Effector memory CD8-positive, alpha-beta T cell (primary cell): Measurements from ENCODE around the gene STK26.
"Not testable (repeated sequence)": the region's sequence is repeated elsewhere in the genome, so short reads cannot be mapped to it uniquely, and the experiment has no call there.

Experiments used
- ATAC-seq: fragments of 150-1000 bp; cut with Tn5 transposase; replicated peaks from 2 replicates; pipeline ENCODE4 v1.10.0; 2021; ENCODE audit warnings: mild to moderate bottlenecking, moderate library complexity
- DNase-seq, 3 experiments: peaks; one replicate each; pipeline ENCODE4 v3.0.0; 2021
- H3K27ac Mint-ChIP-seq, 2 donors: one replicate each; pipeline ENCODE4 v1.8.0; 2022; ENCODE audit warnings: mild to moderate bottlenecking in 2 of 2, mixed read lengths in 2 of 2, moderate library complexity in 2 of 2
- H3K27me3 Mint-ChIP-seq, 2 donors: one replicate each; pipeline ENCODE4 v1.8.0; 2022; ENCODE audit warnings: mixed read lengths in 2 of 2
- H3K36me3 Mint-ChIP-seq: one replicate; pipeline ENCODE4 v1.8.0; 2022; ENCODE audit warnings: mild to moderate bottlenecking, moderate library complexity, mixed read lengths; ENCODE audit not compliant: insufficient read depth
- H3K4me1 Mint-ChIP-seq, 2 donors: one replicate each; pipeline ENCODE4 v1.8.0; 2022; ENCODE audit warnings: low read depth in 2 of 2, mixed read lengths in 2 of 2
- H3K4me3 Mint-ChIP-seq, 2 donors: one replicate each; pipeline ENCODE4 v1.8.0; 2022; ENCODE audit warnings: mild to moderate bottlenecking in 2 of 2, mixed read lengths in 2 of 2, moderate library complexity in 2 of 2
- H3K9me3 Mint-ChIP-seq, 2 donors: one replicate each; pipeline ENCODE4 v1.8.0; 2022; ENCODE audit warnings: mixed read lengths in 2 of 2

The STK26 gene

DNA sequence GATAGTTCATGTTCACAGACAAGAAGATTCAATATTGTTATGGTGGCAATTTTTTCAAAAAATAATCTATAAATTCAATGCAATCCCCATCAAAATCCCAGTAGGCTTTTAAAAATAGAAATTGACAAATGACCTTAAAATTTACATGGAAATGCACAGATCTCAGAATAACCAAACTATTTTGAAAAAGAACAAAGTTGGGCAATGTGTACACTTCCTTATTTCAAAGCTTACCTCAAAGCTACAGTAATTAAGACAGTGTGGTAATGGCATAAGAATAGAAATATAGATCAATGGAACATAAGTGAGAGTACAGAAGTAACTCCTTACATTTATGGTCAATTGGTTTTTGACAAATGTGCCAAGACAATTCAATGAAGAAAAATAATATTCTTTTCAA, 65.8 kb downstream of the STK26 start:
- ATAC-seq (no peak), DNase-seq (no peak)
- no peaks in the 10 kb centered on the region for H3K36me3 Mint-ChIP-seq
- peaks cover 0 to 6% of the 10 kb centered on the region in 2 donors for H3K27me3 Mint-ChIP-seq
- H3K27ac Mint-ChIP-seq, result no peak overlapping the region
- H3K4me1 Mint-ChIP-seq, result peaks cover 0 to 3% of the 10 kb centered on the region in 2 donors
- H3K4me3 Mint-ChIP-seq, result no peak overlapping the region
- H3K9me3 Mint-ChIP-seq, result no peaks in the 10 kb centered on the region

DNA sequence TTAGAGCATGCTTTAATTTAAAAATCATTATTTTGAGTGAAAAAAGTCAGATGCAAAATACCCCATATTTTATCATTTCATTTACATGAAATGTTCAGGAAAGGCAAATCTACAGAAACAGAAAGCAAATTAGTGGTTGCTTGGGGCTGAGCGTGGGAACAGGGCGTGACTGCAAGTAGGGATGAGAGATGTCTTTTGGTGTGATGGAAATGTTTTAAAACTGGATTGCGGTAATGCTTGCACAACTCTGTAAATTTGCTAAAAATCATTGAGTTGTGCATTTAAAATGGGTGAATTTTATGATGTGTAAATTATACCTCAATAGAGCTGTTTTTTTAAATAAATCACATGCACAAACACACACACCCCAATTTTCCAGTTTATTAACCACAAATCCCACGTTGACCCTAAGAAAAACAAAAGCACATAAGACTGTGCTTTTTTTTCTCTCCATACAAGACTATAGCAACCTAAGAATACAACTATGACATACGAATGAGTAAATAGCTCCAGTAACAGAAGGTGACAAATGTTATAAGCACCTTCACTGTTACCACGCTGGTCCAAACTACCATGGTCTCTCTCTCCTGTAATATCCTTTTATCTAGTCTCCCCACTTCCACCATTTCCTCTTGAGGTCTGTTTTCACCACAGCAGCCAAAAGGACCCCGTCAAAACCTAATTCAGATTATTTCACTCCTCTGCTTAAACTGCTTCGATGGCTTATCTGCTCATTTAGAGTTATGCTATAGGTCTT, 67.5 kb downstream of the STK26 start:
- Mint-ChIP-seq H3K36me3 (no peaks in the 10 kb centered on the region), H3K27me3 (no peaks in the 10 kb centered on the region), H3K9me3 (no peaks in the 10 kb centered on the region), H3K4me1 (peaks cover 0 to 3% of the 10 kb centered on the region in 2 donors), H3K4me3 (no peak overlapping the region), H3K27ac (no peak overlapping the region)
- ATAC-seq (peak; percentile 41), DNase-seq (no peak)

DNA sequence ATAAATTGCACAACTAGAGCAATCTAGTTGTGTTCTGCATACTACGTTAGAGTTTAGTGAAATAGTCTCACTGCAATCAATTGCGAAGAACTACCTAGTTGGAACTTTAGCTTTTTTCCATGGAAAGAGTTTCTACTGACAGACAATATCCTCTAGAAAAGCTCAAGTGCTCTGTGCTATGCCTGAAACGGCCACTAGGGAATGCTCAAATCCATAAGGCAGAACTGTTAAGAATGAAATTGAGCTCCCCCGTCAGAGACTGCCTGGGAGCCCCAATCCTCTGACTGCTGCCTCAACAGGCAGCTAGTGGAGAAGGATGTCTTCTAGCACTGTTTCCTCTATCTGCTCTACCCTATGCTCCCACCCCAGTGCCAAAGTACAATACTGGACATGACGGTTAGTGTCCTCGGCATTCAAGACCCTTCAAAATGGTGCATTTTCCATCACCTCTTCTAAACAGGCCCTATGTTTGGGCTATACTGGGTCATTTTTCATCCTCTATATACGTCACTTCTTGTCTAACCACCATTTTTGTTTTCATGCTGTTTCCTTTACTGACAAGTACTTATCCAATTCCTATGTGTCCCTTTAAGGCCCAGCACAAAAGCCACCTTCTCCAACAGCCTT, 69.5 kb downstream of the STK26 start:
- Mint-ChIP-seq H3K36me3 (no peaks in the 10 kb centered on the region), H3K27me3 (no peaks in the 10 kb centered on the region), H3K9me3 (no peaks in the 10 kb centered on the region), H3K4me3 (no peak overlapping the region), H3K27ac (no peak overlapping the region), H3K4me1 (peaks cover 0 to 3% of the 10 kb centered on the region in 2 donors)
- DNase-seq, result peak; percentile 34 to 46 (median 35)
- ATAC-seq, result peak; percentile 80

DNA sequence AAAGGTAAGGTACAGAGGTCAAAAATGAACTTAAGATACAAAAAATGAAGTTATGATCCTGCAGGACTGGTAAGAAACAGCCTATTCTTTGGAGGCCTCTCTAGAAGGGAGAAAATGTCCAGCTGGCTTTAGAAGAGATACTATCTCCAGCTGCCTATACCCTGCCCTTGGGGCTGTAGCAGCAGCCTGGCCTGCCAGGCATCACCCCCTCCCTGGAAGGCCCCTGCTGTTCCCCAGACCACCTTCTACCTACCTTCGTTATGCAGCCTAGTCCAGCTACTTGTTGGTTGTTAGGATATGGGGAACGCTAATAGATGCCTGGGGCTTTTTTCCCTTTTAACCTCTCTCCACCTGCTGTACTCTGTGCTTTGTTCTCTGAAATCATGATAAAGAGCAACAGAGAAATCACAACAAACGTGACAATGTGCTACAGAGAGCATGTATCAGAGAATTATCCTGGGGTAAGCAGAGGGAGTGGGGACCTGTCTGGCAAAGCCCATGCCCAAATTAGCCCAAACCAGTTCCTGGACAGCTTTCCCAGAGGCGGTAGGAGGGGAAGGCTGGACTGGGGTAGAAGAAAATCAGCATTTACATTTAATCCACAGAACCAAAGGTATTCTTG, 70.2 kb downstream of the STK26 start:
- H3K9me3 Mint-ChIP-seq, result no peaks in the 10 kb centered on the region
- H3K27me3 Mint-ChIP-seq, result no peaks in the 10 kb centered on the region
- ATAC-seq, result no peak
- peaks cover 0 to 3% of the 10 kb centered on the region in 2 donors for H3K4me1 Mint-ChIP-seq
- no peaks in the 10 kb centered on the region for H3K36me3 Mint-ChIP-seq
- H3K4me3 Mint-ChIP-seq, result no peak overlapping the region
- DNase-seq, result no peak
- H3K27ac Mint-ChIP-seq, result no peak overlapping the region

DNA sequence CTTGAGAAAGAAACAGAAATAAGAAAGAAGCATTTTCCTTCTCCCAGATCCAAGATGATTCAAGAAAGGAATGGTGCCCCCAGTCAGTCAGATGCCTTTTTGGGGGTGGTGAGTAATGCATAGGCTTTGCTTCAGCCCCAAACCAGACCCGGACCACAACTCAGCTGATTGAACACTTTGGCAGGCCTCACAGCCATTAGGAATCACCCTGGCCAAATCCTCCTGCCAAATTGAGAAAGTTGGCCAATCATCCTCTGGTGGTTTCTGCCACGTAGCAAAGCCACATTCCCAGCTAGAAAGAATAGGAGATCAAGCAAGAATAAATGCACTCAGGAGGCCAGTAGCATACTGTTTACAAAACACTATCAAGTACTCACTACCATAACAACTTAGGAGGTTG, 71.1 kb downstream of the STK26 start:
- no peaks in the 10 kb centered on the region for H3K36me3 Mint-ChIP-seq
- H3K4me3 Mint-ChIP-seq, result no peak overlapping the region
- H3K4me1 Mint-ChIP-seq, result peaks cover 0 to 3% of the 10 kb centered on the region in 2 donors
- no peaks in the 10 kb centered on the region for H3K9me3 Mint-ChIP-seq
- ATAC-seq (no peak), DNase-seq (no peak)
- no peaks in the 10 kb centered on the region for H3K27me3 Mint-ChIP-seq
- H3K27ac Mint-ChIP-seq, result no peak overlapping the region

- not testable (repeated sequence) for H3K4me3 Mint-ChIP-seq, H3K27ac Mint-ChIP-seq, H3K27me3 Mint-ChIP-seq, DNase-seq, ATAC-seq, H3K4me1 Mint-ChIP-seq, H3K36me3 Mint-ChIP-seq, H3K9me3 Mint-ChIP-seq
Measured at GRCh38 chrX:132098704-132099103, 75.6 kb downstream of the STK26 start.

- H3K27ac Mint-ChIP-seq, result no peak overlapping the region
- ATAC-seq, result no peak
- no peaks in the 10 kb centered on the region for H3K36me3 Mint-ChIP-seq
- no peak overlapping the region for H3K4me3 Mint-ChIP-seq
- H3K4me1 Mint-ChIP-seq, result no peaks in the 10 kb centered on the region
- DNase-seq, result no peak
- H3K27me3 Mint-ChIP-seq, result no peaks in the 10 kb centered on the region
- no peaks in the 10 kb centered on the region for H3K9me3 Mint-ChIP-seq
Measured at GRCh38 chrX:132101206-132101605, 78.1 kb downstream of the STK26 start.

GRCh38 chrX:132101799-132102198, 78.7 kb downstream of the STK26 start:
- Mint-ChIP-seq H3K27ac (no peak overlapping the region), H3K4me1 (no peaks in the 10 kb centered on the region), H3K36me3 (no peaks in the 10 kb centered on the region), H3K4me3 (no peak overlapping the region), H3K9me3 (no peaks in the 10 kb centered on the region), H3K27me3 (no peaks in the 10 kb centered on the region)
- DNase-seq (no peak), ATAC-seq (no peak)

- Mint-ChIP-seq H3K27me3 (no peaks in the 10 kb centered on the region), H3K36me3 (no peaks in the 10 kb centered on the region)
- ATAC-seq, result no peak
Measured at GRCh38 chrX:132107291-132107690, 84.2 kb downstream of the STK26 start.

DNA sequence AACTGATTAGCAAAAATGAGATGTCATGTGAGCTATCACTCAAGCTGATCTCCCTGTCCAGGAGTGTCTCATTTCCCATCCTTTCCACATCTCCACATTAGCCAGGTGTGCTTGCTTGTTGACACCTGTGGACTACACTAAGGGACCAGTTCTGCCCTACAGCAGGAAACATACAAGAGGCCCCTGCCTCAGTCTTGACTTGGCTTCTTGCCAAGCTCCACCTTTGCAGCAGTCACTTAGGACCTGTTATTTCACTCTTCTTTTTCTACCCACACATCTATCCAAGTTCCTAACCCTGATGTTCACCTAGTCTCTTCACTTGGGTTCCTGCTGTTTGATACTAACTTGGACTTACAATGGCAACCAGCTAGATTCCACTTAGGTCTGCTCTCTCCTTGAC, 91.5 kb downstream of the STK26 start:
- H3K36me3 Mint-ChIP-seq, result no peaks in the 10 kb centered on the region
- DNase-seq, result no peak
- no peak overlapping the region for H3K27ac Mint-ChIP-seq
- no peak for ATAC-seq
- no peak overlapping the region for H3K4me3 Mint-ChIP-seq
- H3K9me3 Mint-ChIP-seq, result no peaks in the 10 kb centered on the region
- no peaks in the 10 kb centered on the region for H3K27me3 Mint-ChIP-seq
- no peaks in the 10 kb centered on the region for H3K4me1 Mint-ChIP-seq

More at GRCh38 chrX:132107291-132107690, 84.2 kb downstream of the STK26 start:
- Mint-ChIP-seq H3K9me3 (no peaks in the 10 kb centered on the region), H3K4me1 (no peaks in the 10 kb centered on the region), H3K4me3 (no peak overlapping the region), H3K27ac (no peak overlapping the region)
- no peak for DNase-seq

DNA sequence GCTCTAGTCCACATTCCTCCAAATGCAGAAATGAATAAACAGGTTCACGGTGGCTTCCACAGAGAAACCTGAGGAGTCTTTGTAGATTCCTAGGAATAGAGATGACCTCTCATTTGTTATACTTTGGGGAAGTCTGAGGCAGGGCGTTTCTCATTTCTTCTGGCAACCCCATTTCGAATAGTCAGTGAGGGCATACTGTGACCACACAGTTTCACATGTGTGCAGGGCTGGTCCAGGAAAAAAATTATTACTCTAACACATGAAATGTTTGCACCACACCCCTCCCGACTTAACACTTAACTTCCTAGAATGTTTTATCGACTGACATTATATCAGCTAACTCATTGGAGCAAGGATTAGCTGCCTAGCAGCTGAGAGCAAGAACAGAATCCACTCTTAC, 92.7 kb downstream of the STK26 start:
- no peaks in the 10 kb centered on the region for H3K27me3 Mint-ChIP-seq
- ATAC-seq (no peak), DNase-seq (no peak)
- H3K4me3 Mint-ChIP-seq, result no peak overlapping the region
- H3K36me3 Mint-ChIP-seq, result no peaks in the 10 kb centered on the region
- H3K27ac Mint-ChIP-seq, result no peak overlapping the region
- no peaks in the 10 kb centered on the region for H3K9me3 Mint-ChIP-seq
- H3K4me1 Mint-ChIP-seq, result no peaks in the 10 kb centered on the region

GRCh38 chrX:132118358-132118757, 95.3 kb downstream of the STK26 start:
- ATAC-seq (no peak), DNase-seq (no peak)
- H3K36me3 Mint-ChIP-seq, result no peaks in the 10 kb centered on the region
- no peaks in the 10 kb centered on the region for H3K9me3 Mint-ChIP-seq
- H3K4me3 Mint-ChIP-seq, result no peak overlapping the region
- no peaks in the 10 kb centered on the region for H3K4me1 Mint-ChIP-seq
- no peak overlapping the region for H3K27ac Mint-ChIP-seq
- no peaks in the 10 kb centered on the region for H3K27me3 Mint-ChIP-seq

DNA sequence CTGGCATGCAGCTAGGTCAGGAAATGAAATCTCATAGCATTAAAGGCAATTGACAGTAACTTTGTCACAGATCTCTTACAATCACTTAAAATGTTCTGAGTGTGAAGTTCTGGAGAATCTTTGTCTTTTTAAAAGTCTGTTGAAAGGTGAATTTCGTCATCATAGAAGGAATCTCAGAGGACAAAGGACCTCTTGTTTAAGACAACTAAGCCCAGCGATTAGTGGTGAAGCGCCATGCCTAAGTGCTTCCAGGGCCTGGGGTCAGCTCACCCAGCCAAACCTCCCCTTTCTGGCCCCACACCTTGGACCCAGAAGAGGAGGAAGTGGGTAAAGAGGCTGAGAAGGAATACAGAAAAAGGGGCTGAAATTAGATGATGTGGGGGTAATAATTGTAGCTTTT, 96.2 kb downstream of the STK26 start:
- H3K27me3 Mint-ChIP-seq, result no peaks in the 10 kb centered on the region
- H3K27ac Mint-ChIP-seq, result no peak overlapping the region
- H3K9me3 Mint-ChIP-seq, result no peaks in the 10 kb centered on the region
- H3K4me3 Mint-ChIP-seq, result no peak overlapping the region
- DNase-seq, result no peak
- no peaks in the 10 kb centered on the region for H3K4me1 Mint-ChIP-seq
- ATAC-seq, result no peak
- no peaks in the 10 kb centered on the region for H3K36me3 Mint-ChIP-seq
